ENCODE measurements around the gene LHX1. TPM values are rescaled to one million over a fixed set of nuclear protein-coding genes. Genes with fewer than 3 reads are reported as not detected.
A peak's percentile ranks its signal among the peaks of the same experiment; 100 is the strongest.

Gene LHX1
- total and polyA plus RNA-seq, 4 donors = not detected

GRCh38 chr17:36933512-36934143 is 3.6 kb upstream of the LHX1 start:
- peaks cover 19 to 63% (median 26%) of the 10 kb centered on the region in 4 donors for H3K4me1 ChIP-seq (ENCODE audit: control insufficient read depth in 4 of 4, insufficient read depth in 4 of 4, low read length in 3 of 4)
- H3K27ac ChIP-seq (ENCODE audit: low read depth in 1 of 2, low read length in 2 of 2) = no peak overlapping the region
- WGBS = 13% methylated on average over 23 of the region's 23 CpGs
- no peak for DNase-seq (ENCODE audit: low spot score)
- TF ChIP-seq NR2F2 (IDR thresholded peaks at IDR 0.05) = no peak
- TF ChIP-seq EGR1 (IDR thresholded peaks at IDR 0.05; ENCODE audit: low read depth in 2 of 2) = no peak
- TF ChIP-seq RAD21 (IDR thresholded peaks at IDR 0.05) = no peak
- TF ChIP-seq HNF4A (conservative IDR thresholded peaks at IDR 0.05) = no peak
- no peak for TF ChIP-seq RXRA (IDR thresholded peaks at IDR 0.05)
- TF ChIP-seq FOXA2 (IDR thresholded peaks at IDR 0.05) = no peak
- TF ChIP-seq JUND (IDR thresholded peaks at IDR 0.05) = no peak
- TF ChIP-seq FOXA1 (IDR thresholded peaks at IDR 0.05) = no peak
- TF ChIP-seq ATF3 (IDR thresholded peaks at IDR 0.05) = no peak
- peak overlapping the region in 1 of 3 donors; percentile 9 for H3K4me3 ChIP-seq (ENCODE audit: low read depth in 1 of 3, low read length in 3 of 3)
- H3K9ac ChIP-seq (ENCODE audit: low read depth in 1 of 2, low read length in 2 of 2) = no peak overlapping the region
- no peaks in the 10 kb centered on the region for H3K9me3 ChIP-seq (ENCODE audit: control insufficient read depth in 4 of 4, low read length in 3 of 4)
- no peaks in the 10 kb centered on the region for H3K36me3 ChIP-seq (ENCODE audit: control insufficient read depth in 4 of 4, insufficient read depth in 3 of 4, low read depth in 1 of 4, low read length in 3 of 4)
- H3K27me3 ChIP-seq (ENCODE audit: control insufficient read depth in 4 of 4, insufficient read depth in 4 of 4, low read length in 3 of 4) = peaks cover 3 to 48% (median 33%) of the 10 kb centered on the region in 4 donors

GRCh38 chr17:36934144-36934691 is 3.1 kb upstream of the LHX1 start:
- peaks cover 22 to 64% (median 28%) of the 10 kb centered on the region in 4 donors for H3K4me1 ChIP-seq (ENCODE audit: control insufficient read depth in 4 of 4, insufficient read depth in 4 of 4, low read length in 3 of 4)
- TF ChIP-seq ZBTB33 (IDR thresholded peaks at IDR 0.05) = no peak
- TF ChIP-seq YY1 (IDR thresholded peaks at IDR 0.05) = no peak
- no peak for TF ChIP-seq SP1 (IDR thresholded peaks at IDR 0.05)
- TF ChIP-seq FOXA1 (IDR thresholded peaks at IDR 0.05) = no peak
- no peak for TF ChIP-seq FOXA2 (IDR thresholded peaks at IDR 0.05)
- TF ChIP-seq REST (IDR thresholded peaks at IDR 0.05) = no peak
- TF ChIP-seq RXRA (IDR thresholded peaks at IDR 0.05) = no peak
- no peak for TF ChIP-seq JUND (IDR thresholded peaks at IDR 0.05)
- TF ChIP-seq TAF1 (conservative IDR thresholded peaks at IDR 0.05) = no peak
- peaks cover 3 to 54% (median 36%) of the 10 kb centered on the region in 4 donors for H3K27me3 ChIP-seq (ENCODE audit: control insufficient read depth in 4 of 4, insufficient read depth in 4 of 4, low read length in 3 of 4)
- DNase-seq (ENCODE audit: low spot score) = no peak
- no peaks in the 10 kb centered on the region for H3K36me3 ChIP-seq (ENCODE audit: control insufficient read depth in 4 of 4, insufficient read depth in 3 of 4, low read depth in 1 of 4, low read length in 3 of 4)
- 10% methylated on average over 26 of the region's 26 CpGs for WGBS
- no peak overlapping the region for H3K9ac ChIP-seq (ENCODE audit: low read depth in 1 of 2, low read length in 2 of 2)
- no peaks in the 10 kb centered on the region for H3K9me3 ChIP-seq (ENCODE audit: control insufficient read depth in 4 of 4, low read length in 3 of 4)
- no peak overlapping the region for H3K27ac ChIP-seq (ENCODE audit: low read depth in 1 of 2, low read length in 2 of 2)
- H3K4me3 ChIP-seq (ENCODE audit: low read depth in 1 of 3, low read length in 3 of 3) = peak overlapping the region in 1 of 3 donors; percentile 9
